Measurements from ENCODE around the gene RNFT2.

GRCh38 chr12:116784238-116784612, 46.1 kb downstream of the RNFT2 start:
- no peak for TF ChIP-seq CTCF (IDR thresholded peaks at IDR 0.05)
- no peak for TF ChIP-seq ZNF396 (CRISPR knock-in tag; IDR thresholded peaks at IDR 0.05; ENCODE audit: borderline replicate concordance)
- no peak for TF ChIP-seq MLX (CRISPR knock-in tag; IDR thresholded peaks at IDR 0.05)
- no peak for TF ChIP-seq JUN (CRISPR knock-in tag; IDR thresholded peaks at IDR 0.05)
